Measurements from ENCODE around the gene GPC6.

Gene GPC6

GRCh38 chr13:93231867-93232266, 5.3 kb downstream of the GPC6 start:
- no peak for DNase-seq

DNA sequence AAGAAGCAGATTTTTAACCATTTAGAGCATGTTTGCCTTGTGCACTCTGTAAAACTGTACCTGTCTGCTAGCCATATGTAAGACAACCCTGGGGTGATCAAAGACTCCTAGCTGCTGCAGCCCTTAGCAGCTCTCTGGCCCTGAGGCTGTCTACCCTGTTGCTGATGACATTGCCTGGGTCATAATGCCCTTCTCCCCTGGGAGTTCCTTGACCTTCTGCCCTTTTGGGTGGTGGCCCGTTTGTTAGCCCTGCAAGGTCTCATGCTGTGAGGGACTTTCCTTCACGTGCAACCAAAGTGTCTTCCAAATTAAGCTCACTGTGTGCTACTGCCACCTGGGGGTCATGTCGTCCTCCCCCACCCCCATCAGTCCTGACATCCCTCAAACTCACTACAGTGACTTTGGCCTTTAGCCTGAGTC, 7.4 kb downstream of the GPC6 start:
- DNase-seq = no peak

- DNase-seq = no peak
Measured at GRCh38 chr13:93234459-93234858, 7.9 kb downstream of the GPC6 start.

- DNase-seq = no peak
Measured at GRCh38 chr13:93235258-93236015, 8.8 kb downstream of the GPC6 start.

- no peak for DNase-seq
Measured at GRCh38 chr13:93238711-93239110, 12.1 kb downstream of the GPC6 start.

DNA sequence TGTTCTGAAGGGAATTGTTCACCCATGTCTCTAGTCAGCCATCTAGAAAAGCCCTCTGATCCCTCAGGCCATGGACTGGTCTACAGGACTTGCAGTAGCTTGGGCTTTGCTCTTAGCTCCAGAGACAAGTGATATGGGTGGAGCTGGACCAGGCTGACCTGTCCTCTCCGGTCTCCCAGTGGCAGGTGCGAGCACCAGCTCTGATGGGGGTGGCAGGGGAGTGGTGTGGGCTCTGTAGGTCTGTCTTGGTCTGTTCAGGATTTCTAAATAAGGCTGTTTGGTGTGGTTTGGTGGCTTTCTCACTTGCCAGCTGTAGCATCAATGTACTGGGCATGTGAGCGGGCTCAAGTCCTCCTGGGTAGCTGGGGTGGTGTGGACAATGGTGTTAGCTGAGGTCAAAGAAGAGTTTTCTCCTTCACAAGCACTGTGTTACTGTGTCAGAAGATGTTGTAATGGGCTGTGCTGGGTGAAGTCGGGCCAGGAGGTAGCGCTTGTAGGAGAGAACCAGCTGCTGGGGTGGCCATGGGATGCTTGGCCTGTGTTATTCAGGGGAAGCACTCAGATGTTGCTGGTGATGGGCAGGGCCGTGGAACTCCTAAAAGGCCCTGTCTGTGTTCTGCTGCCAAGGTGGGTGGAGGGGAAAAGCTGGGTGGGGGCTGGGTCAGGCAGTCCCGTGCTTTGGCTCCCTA, 16.9 kb downstream of the GPC6 start:
- DNase-seq = no peak

DNA sequence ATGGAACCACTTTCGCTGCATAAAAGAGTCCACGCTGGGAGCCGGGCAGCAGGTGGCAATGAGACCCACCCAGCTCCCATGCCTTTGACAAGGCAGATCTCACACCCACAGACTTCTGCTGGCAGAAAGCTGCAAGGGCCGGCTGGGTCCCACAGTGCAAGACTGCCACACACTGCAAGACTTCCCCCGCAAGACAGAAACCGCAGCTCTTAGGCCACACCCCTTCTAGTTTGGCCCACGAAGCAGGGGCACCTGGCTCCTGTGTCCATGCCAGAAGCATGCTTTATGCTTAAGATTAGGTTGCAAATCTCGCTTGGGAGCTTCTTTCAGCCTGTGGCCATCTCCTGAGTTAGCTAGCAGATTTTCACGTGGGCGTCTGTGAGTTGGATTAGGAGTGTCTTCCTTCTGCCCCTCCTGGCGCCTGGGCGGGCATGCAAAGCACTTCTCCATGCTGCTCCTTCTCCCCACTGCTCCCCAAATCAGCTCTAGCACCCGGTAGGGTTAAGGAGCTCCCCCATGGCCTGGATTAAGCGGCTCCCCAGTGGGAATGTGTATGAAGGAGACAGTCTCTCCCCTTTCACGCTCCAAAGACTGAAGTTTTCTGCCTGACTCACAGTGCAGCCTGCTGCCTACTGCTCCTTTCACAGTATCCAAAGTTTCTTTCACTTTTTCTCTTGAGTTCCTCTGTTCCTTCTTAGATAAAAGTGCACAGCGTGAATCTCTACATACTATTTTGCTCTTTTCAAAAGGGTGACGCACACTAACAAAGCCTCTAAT, 17.7 kb downstream of the GPC6 start:
- no peak for DNase-seq

GRCh38 chr13:93244918-93245280, 18.3 kb downstream of the GPC6 start:
- no peak for DNase-seq

DNA sequence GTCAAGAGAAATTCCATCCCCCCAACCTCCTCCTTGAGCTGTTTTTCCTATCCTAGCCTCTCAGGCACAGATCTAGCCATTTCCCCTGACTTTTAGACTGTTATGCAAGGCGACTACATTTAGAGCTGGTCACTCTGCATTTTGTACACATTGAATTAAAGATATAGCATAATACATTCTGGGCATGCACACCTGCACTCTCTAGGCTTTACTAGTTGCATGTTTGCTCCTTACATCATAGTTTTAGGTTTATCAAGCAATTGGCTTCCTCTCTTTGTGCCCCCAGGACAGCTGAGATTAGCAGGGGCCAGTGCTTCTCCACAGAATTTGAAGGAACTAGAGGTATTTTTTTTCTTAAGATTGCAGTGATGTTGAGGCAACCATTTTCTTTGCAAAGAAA, 19.5 kb downstream of the GPC6 start:
- no peak for DNase-seq

DNA sequence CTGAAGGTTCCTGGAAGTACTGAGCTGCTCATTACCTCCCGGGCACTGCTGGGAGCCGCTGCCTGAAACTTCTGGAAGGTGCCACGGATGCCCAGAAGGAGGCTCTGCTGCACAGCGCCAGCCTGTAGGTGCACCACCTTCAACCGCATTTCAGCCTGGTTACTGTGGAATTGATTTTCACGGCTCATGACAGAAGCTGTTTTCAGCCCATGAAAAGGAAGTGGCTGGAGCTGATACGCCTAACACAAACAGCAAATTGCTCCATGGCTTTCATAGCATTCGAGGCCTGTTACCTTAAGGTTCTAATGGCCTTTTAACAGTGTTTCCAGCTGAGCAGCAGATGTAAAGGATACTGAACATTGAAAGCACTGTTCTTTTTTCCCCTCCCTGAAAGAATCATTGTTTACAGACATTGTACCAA, 22.0 kb downstream of the GPC6 start:
- DNase-seq = no peak

- no peak for DNase-seq
Measured at GRCh38 chr13:93249364-93250306, 23.0 kb downstream of the GPC6 start.

GRCh38 chr13:93254775-93255174, 28.2 kb downstream of the GPC6 start:
- DNase-seq = no peak

GRCh38 chr13:93256998-93257397, 30.4 kb downstream of the GPC6 start:
- no peak for DNase-seq

DNA sequence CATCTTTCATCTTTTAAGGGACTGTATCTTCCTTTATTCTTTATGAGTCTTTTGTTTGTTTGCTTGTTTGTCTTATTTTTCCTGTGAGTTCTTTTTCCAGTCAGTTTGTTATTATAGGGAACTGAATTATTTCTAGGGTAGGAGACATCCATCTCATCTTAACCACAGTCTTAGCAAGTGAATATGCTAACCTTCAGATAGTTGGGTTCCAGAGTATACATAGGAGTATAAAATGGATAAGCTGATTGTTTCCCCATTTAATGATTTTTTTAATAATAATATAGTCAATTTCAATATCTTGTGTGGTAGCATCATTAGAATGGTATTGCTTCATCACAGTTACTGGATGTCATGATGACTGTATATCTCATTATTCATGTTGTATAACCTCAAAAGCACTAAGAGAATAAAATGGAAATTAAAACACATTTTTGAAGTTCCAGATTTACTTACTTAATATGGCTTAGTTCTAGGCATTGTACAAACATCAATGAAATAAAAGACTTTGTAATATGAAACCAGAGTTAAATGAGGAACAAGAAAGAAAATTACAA, 33.0 kb downstream of the GPC6 start:
- DNase-seq = no peak

DNA sequence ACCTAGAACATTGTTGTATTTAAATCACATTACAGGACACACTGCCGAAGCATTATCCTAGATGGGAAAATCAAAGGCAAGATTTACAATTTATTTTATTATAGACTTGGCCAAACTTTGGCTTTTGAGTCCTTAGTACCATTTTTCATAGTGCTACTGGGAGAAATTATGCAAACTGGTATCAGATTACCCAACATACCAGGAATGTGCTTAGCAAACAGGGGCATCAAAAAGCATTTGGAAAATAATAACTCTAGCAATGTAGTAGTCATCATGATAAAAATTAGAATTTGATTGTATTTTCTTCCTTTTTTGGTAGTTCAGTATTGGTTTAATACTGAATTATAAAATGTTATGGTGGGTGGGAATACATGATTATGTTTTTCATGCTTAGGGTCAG, 34.0 kb downstream of the GPC6 start:
- no peak for DNase-seq

- DNase-seq = no peak
Measured at GRCh38 chr13:93262729-93263345, 36.2 kb downstream of the GPC6 start.

DNA sequence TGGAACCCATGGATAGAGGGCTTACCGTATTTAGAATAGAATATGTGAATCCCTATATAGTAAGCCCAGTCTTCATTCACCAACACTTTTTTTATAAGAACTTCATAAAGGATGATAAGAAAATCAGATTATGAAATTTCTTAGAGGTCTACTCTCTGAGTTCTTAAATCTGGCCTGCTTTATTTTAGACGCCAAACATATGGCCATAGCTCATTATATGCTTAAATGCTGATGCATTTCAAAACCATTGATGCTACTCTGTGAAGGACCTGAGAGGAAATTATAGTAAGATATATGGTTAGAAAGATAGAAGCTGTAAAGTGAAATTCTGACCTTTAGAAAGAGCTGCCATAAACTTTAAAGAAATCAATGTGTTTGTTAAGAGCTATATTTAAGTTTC, 38.3 kb downstream of the GPC6 start:
- DNase-seq = no peak

DNA sequence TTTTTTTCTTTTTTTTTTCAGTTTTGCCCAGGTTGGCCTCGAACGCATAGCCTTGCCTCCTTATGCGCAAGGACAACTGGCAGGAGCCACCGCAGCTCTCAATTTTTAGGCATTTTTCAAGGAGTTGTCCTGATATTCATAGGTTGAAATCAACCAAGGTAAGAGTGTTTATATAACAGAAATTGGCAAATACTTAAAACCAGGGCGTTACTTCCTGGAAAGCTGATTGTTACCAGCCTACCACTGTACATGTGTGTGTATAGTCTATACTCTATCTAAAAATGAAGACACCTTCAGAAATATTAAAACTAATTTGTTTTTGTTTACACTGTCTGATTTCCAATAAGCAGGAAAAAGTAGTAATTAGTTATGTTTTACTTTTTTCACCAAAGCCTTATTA, 39.2 kb downstream of the GPC6 start:
- DNase-seq = no peak

DNA sequence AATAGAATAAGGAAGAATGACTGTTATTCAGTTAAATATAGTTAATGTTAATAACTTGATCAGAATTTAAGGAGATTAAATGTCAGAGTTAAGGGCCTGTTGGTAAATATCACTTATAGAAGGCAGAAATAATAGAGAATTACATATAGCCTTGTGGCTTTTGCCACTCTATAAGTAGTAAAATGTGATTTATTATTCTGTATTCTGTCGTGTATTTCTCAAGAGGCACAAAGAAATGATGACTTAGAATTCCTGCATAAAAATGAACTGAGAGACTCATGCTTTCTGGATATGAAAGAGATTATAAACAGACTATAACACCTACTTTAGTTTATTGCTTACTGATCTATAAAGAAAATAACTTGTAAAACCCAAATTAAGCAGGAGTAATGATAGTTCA, 40.1 kb downstream of the GPC6 start:
- no peak for DNase-seq

DNA sequence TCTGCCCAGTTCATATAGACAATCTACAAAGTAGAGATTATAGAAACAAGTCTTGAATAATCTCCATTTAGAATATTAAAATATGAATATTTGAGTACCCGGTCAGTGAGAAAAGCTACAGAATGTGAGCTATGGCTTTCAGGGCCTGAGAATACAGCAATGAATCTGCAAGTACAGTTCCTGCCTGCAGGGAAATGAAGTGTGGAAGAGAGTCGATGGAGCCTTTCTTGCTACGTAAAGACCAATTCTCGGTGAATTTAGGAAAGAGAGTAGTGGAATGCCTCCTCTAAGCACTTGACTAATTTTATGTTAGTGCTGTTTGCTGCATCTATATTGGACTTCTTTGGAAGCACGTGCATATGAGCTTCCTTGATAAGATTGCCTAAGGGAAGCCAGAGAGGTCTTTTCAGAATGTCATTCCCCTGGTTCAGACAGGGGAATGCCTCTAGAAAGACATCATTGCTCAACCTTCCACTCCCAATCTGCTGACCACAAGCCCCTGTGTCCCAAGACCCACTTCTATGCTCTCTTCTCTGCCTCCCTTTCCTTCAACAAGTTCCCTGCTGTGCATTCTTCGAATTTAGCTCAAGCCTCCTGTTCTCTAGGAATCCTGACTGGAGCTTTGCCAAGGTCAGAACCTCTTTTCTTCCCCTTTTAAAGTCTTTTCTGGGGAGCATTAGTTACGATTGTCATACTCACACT, 41.9 kb downstream of the GPC6 start:
- DNase-seq = no peak

All from CD4-positive, alpha-beta T cell treated with Interleukin-21 for 1 hour (primary cell).